IPS-15b (cell line): Measurements from ENCODE around the gene GRIP2.

Source experiments
- H3K27me3 ChIP-seq: one replicate; pipeline ENCODE4 v1.6.1; 2013; ENCODE audit warnings: low read length; ENCODE audit not compliant: control insufficient read depth, insufficient read depth
- H3K36me3 ChIP-seq: one replicate; pipeline ENCODE4 v1.6.1; 2013; ENCODE audit warnings: low read length; ENCODE audit not compliant: control insufficient read depth, insufficient read depth
- H3K4me1 ChIP-seq: one replicate; pipeline ENCODE4 v1.6.1; 2013; ENCODE audit warnings: mild to moderate bottlenecking, low read length; ENCODE audit not compliant: control insufficient read depth, insufficient read depth
- H3K4me3 ChIP-seq: one replicate; pipeline ENCODE4 v1.5.1; 2013; ENCODE audit warnings: low read depth, low read length
- H3K9ac ChIP-seq: one replicate; pipeline ENCODE4 v1.6.1; 2013; ENCODE audit warnings: low read depth, mild to moderate bottlenecking, low read length
- H3K9me3 ChIP-seq: one replicate; pipeline ENCODE4 v1.6.1; 2013; ENCODE audit warnings: mild to moderate bottlenecking, low read length; ENCODE audit not compliant: control insufficient read depth, insufficient read depth

Gene GRIP2

DNA sequence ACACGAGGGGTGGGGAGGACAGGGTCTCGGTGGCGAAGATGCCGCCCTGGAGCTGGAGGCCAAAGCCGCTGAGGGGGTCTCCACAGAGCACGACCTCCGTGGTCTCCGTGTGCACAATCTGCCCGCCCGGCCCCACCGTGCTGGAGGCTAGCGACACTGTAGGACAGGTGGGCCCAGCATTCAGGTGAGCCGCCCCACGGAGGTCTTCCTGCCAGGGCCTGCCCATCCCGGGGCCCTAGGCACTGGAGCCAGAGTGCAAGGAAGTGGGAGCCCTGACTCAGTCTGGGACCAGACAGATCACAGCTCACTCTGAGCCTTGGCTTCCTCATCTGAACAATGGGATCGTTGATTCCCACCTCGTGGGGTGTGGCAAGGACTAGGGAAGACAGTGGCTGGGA is 25.8 kb downstream of the GRIP2 start:
- Histone ChIP-seq H3K27me3 (no peaks in the 10 kb centered on the region), H3K36me3 (peaks cover 3% of the 10 kb centered on the region), H3K4me1 (peaks cover under 1% of the 10 kb centered on the region), H3K4me3 (no peak overlapping the region), H3K9me3 (no peaks in the 10 kb centered on the region), H3K9ac (no peak overlapping the region)

GRCh38 chr3:14513566-14514322 is 26.4 kb downstream of the GRIP2 start:
- H3K4me3 ChIP-seq = no peak overlapping the region
- no peaks in the 10 kb centered on the region for H3K27me3 ChIP-seq
- no peaks in the 10 kb centered on the region for H3K9me3 ChIP-seq
- H3K9ac ChIP-seq = no peak overlapping the region
- peaks cover 3% of the 10 kb centered on the region for H3K36me3 ChIP-seq
- peaks cover 3% of the 10 kb centered on the region for H3K4me1 ChIP-seq

DNA sequence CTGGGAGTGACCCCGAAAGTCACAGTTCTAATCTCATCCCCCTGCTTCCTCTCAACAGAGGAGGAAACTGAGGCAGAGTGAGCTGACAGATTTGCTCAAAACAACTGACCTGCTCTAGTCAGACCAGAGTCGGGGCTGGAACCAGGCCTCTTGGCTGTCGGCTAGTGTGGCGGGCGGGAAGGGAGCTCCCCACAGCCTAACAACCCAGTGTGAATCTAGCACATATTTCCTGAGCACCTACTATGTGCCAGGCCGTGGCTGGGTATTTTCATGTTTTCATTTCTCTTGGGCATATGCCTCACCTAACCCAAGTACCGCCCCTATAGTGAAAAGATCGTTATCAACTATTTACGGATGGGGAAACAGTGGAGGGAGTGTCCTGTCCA is 27.2 kb downstream of the GRIP2 start:
- peaks cover 3% of the 10 kb centered on the region for H3K36me3 ChIP-seq
- H3K9ac ChIP-seq = no peak overlapping the region
- H3K27me3 ChIP-seq = no peaks in the 10 kb centered on the region
- no peaks in the 10 kb centered on the region for H3K9me3 ChIP-seq
- H3K4me1 ChIP-seq = peaks cover 3% of the 10 kb centered on the region
- no peak overlapping the region for H3K4me3 ChIP-seq

DNA sequence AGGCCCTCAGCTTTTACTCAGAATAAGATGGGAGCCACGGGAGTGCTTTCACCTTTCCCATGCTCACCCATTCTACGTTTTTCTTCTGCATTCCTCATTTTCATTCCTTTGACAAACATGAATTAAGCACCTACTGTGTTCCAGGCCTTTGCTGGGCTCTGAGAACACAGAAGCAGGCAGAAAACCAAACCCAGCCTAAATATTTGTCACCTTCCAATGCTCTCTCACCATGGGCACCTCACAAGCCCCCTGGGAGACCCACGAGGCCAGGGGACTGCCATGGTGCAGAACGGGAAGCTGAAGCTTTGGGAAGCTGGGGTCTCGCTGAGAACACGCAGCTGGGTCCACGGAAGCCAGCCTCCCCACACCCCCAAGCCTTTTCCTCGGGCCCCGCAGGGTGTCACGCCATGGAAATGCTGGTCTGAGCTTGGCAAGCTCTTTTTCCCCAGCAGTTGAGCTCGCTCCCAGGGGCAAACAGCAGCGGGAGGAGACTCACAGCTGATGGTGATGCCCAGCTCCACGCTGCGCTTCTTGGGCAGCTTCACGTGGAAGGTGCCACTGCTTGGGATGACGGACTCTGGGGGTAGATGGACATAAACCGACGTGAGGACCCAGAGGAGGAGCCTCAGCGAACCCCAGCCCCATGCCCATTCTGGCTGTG is 27.7 kb downstream of the GRIP2 start:
- H3K9ac ChIP-seq = peak overlapping the region; percentile 12
- H3K9me3 ChIP-seq = no peaks in the 10 kb centered on the region
- no peak overlapping the region for H3K4me3 ChIP-seq
- peaks cover 3% of the 10 kb centered on the region for H3K4me1 ChIP-seq
- H3K36me3 ChIP-seq = peaks cover 3% of the 10 kb centered on the region
- H3K27me3 ChIP-seq = no peaks in the 10 kb centered on the region

DNA sequence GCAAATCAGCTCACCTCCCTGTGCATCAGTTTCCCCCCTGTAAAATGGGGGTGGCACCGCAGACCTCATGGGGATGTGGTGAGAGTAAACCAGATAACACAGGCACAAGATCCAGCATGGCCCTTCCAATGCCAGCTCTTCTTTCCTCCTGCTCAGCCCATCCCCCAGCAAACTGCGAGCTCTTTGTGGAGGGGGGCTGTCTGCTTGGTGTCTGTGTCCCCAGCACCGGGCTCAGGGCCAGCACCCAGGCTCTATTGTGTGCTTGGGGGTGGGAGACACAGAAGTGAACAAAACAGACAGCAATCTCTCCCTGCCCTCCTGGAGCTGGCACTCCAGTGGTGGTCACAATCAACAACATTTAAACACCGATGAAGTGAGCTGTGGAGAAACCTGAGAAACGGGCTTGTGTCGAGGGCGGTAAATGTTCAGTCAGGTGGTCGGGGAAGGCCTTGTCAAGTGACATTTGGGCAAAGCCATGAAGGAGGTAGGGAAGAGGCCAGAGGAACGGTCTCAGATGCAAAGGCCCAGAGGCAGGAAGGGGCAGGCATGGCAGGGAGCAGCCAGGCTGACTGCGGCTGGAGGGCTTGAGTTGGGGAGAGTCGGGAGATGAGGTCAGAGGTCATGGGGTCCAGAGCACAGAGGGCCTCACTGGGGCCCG is 28.4 kb downstream of the GRIP2 start:
- Histone ChIP-seq H3K4me3 (no peak overlapping the region), H3K36me3 (no peaks in the 10 kb centered on the region), H3K9ac (no peak overlapping the region), H3K4me1 (peaks cover 3% of the 10 kb centered on the region), H3K27me3 (no peaks in the 10 kb centered on the region), H3K9me3 (no peaks in the 10 kb centered on the region)

DNA sequence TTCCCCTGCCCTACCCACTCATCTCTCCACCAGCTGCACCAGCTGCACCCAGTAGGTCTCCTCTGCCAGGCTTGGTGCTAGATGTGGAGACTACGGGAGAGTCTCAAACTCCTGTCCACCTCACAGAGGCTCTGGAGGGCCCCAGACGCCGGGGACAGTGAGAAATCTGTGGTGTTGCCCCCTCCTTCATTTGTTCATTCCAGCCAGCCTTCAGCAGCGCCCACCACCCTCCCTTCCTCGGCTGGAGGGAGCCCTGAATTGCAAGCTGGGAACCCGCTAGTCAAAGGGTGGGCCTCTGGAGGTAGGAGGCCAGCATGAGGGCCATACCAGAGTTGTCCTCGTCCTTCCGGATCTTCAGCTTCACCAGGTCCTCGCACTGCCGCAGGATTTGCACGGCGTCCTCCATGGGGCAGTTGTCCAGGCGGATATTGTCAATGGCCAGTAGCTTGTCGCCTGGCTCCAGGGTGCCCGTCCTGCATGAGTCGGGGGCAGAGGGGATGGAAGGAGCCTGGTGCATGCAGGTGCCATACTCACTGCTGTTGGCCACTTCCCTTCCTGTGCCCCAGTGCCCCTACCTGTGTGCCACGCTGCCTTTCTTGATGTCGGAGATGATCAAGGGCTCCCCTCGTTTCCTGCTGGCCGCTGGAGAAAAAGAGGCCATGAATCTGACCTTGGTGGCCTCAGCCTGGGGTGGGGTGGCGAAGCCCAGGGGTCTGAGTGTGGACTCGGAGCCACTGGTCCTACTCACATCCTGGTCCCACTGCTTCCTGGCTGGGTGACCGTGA is 29.1 kb downstream of the GRIP2 start:
- Histone ChIP-seq H3K4me3 (no peak overlapping the region), H3K36me3 (no peaks in the 10 kb centered on the region), H3K27me3 (no peaks in the 10 kb centered on the region), H3K4me1 (peaks cover 3% of the 10 kb centered on the region), H3K9me3 (no peaks in the 10 kb centered on the region), H3K9ac (no peak overlapping the region)

DNA sequence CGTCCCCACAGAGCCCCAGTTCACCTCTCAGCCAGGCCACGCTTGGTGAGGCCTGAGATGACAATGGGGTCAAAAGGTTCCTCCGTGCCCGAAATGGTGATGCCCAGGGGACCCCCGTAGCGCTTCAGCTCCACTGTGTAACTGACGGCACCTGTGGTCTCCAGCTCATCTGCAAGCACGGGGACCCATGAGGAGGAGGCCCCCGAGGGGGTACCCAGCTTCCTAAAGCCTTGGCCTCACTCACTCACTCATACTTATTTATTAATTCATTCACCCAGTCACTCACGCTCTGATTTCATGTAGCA is 30.4 kb downstream of the GRIP2 start:
- Histone ChIP-seq H3K27me3 (no peaks in the 10 kb centered on the region), H3K9ac (no peak overlapping the region), H3K36me3 (no peaks in the 10 kb centered on the region), H3K4me1 (peaks cover 3% of the 10 kb centered on the region), H3K4me3 (no peak overlapping the region), H3K9me3 (no peaks in the 10 kb centered on the region)

DNA sequence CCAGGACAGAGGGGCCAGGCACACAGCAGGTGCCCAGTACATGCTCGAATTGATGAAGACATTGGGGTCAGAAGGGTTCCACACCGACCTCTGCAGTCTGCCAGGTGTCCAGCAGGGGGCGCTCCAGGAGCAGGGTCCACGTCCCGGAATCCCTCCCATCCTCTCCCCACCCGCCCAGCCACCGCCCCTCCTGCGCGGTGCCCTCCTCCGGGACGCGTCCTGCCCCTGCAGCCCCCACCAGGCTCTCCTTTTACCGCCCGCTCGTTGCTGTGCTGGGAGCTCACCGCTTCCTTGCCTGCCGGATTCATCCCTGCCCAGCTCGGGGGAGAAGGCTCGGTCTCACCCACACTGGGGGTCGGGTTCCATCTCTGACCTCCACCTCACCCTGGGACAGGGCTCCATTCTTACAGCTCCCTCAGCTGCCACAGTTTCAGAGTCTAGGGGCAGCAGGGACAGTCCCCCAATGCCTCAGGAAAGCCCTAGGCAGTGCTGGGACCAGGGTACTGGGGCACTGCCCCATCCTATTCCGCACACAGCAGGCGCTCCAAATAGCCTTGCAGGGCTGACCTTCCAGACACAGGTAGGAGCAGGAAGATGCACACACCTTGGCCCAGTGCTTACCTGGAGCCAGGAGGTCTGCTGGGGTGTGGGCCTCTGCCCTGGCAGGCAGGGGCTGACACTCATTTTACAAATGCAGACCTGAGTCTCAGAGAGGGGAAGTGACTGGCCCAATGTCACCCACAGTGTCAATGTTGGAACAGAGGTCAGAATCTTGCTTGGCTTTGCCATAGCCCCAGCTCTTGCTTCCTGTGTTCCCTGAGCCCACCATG is 31.0 kb downstream of the GRIP2 start:
- peak overlapping the region; percentile 49 for H3K4me3 ChIP-seq
- H3K27me3 ChIP-seq = no peaks in the 10 kb centered on the region
- H3K9ac ChIP-seq = no peak overlapping the region

GRCh38 chr3:14508505-14508819 is 31.7 kb downstream of the GRIP2 start:
- Histone ChIP-seq H3K9ac (no peak overlapping the region), H3K9me3 (no peaks in the 10 kb centered on the region), H3K4me1 (peaks cover 3% of the 10 kb centered on the region), H3K27me3 (no peaks in the 10 kb centered on the region), H3K36me3 (no peaks in the 10 kb centered on the region), H3K4me3 (no peak overlapping the region)

More for the DNA sequence above, 31.0 kb downstream of the GRIP2 start:
- Histone ChIP-seq H3K4me1 (peaks cover 3% of the 10 kb centered on the region), H3K9me3 (no peaks in the 10 kb centered on the region), H3K36me3 (no peaks in the 10 kb centered on the region)

GRCh38 chr3:14507757-14508504 is 32.2 kb downstream of the GRIP2 start:
- Histone ChIP-seq H3K27me3 (no peaks in the 10 kb centered on the region), H3K9ac (no peak overlapping the region), H3K4me1 (peaks cover 3% of the 10 kb centered on the region), H3K9me3 (no peaks in the 10 kb centered on the region), H3K36me3 (peaks cover 4% of the 10 kb centered on the region), H3K4me3 (no peak overlapping the region)
